ENCODE data around the gene GPA33. TPM values are rescaled to one million over a fixed set of nuclear protein-coding genes. Genes with fewer than 3 reads are reported as not detected.

Gene GPA33
- total RNA-seq, 1 donor, result not detected

DNA sequence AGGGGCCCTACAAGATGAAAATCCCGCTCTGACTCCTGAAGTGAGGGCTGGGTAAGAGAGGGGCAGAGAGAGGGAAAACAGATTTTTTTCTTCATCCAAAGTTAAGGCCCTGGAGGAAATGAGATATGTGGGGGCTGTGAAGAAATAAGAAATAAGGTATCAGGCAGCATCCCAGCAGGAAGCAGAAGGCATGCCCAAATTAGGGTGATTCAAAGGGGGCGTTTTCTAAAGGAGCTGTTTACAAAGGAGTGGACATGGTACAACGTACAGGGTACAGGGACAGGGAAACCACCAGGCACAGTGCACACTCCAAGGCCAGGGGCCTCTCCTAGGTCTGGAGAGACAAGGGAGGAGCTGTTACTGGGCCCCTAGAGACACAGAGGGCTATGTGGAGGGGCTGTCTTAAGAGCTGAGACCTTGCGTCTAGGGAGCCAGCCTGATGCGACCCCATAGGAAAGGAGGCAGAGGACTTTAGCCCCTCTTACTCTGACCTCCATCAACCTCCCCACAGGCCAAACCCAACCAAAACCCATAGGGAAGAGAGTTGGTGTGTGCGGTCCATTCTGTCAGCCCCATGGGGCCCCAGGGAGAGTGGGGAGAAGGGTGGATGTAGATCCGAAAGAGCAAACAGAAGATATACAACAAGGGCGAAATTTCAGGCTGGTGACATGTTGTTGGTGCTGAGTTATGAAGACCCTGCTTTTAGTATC, 42.3 kb upstream of the GPA33 start:
- Histone ChIP-seq H3K4me3 (ENCODE audit: insufficient read depth, low read length) (no peak overlapping the region), H3K4me1 (ENCODE audit: insufficient read depth, low read length) (no peaks in the 10 kb centered on the region), H3K4me2 (ENCODE audit: insufficient read depth, low read length) (no peak overlapping the region), H3K36me3 (ENCODE audit: insufficient read depth, low read length) (no peaks in the 10 kb centered on the region), H3K27ac (ENCODE audit: low read depth, low read length) (no peak overlapping the region), H2AFZ (ENCODE audit: low read length) (no peak overlapping the region), H3K9me3 (ENCODE audit: low read depth, low read length) (no peaks in the 10 kb centered on the region), H3K79me2 (ENCODE audit: insufficient read depth, low read length) (no peaks in the 10 kb centered on the region), H4K20me1 (ENCODE audit: insufficient read depth, low read length) (no peaks in the 10 kb centered on the region), H3K27me3 (ENCODE audit: insufficient read depth, low read length) (no peaks in the 10 kb centered on the region)
- DNase-seq (ENCODE audit: insufficient read length, low spot score, missing footprints), result no peak
- no peak for TF ChIP-seq CTCF (IDR thresholded peaks at IDR 0.05; ENCODE audit: extremely low read depth, low read depth, low read length)

DNA sequence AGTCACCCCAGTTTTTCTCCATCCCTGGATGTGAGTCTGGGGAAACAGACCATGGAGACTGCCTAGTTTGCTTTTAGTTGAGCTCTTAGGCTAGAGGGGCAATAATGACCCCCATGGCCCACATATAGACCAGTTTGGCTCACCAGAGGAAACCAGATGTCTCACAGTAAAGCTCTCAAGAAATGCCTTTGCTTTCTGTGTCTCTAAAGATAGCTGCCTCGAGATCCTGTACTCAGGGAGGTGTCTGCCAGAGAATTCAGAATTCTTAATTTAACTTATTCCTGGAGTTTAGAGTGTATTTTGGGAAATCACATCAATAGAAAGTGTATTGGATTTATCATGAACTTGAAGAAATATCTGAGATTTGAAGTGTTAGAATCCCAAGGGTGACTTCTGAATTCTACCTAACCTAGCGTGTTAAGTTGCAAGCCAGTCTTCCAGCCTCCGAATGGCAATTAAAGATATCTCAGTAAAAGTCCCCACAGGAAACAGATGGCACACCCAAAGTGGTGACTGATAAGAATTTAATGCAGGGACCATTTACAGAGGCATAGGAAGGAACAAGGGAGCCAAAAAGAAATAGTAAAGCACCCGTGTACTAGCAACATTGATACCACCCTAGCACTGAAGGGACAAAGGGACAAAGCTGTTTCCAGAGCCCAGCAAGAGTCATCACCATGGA, 40.8 kb upstream of the GPA33 start:
- Histone ChIP-seq H3K4me3 (ENCODE audit: insufficient read depth, low read length) (no peak overlapping the region), H3K9me3 (ENCODE audit: low read depth, low read length) (no peaks in the 10 kb centered on the region), H3K27ac (ENCODE audit: low read depth, low read length) (no peak overlapping the region), H2AFZ (ENCODE audit: low read length) (no peak overlapping the region), H3K36me3 (ENCODE audit: insufficient read depth, low read length) (no peaks in the 10 kb centered on the region), H3K4me2 (ENCODE audit: insufficient read depth, low read length) (no peak overlapping the region), H3K4me1 (ENCODE audit: insufficient read depth, low read length) (no peaks in the 10 kb centered on the region), H3K79me2 (ENCODE audit: insufficient read depth, low read length) (no peaks in the 10 kb centered on the region), H4K20me1 (ENCODE audit: insufficient read depth, low read length) (no peaks in the 10 kb centered on the region), H3K27me3 (ENCODE audit: insufficient read depth, low read length) (no peaks in the 10 kb centered on the region)
- DNase-seq (ENCODE audit: insufficient read length, low spot score, missing footprints), result no peak
- no peak for TF ChIP-seq CTCF (IDR thresholded peaks at IDR 0.05; ENCODE audit: extremely low read depth, low read depth, low read length)

DNA sequence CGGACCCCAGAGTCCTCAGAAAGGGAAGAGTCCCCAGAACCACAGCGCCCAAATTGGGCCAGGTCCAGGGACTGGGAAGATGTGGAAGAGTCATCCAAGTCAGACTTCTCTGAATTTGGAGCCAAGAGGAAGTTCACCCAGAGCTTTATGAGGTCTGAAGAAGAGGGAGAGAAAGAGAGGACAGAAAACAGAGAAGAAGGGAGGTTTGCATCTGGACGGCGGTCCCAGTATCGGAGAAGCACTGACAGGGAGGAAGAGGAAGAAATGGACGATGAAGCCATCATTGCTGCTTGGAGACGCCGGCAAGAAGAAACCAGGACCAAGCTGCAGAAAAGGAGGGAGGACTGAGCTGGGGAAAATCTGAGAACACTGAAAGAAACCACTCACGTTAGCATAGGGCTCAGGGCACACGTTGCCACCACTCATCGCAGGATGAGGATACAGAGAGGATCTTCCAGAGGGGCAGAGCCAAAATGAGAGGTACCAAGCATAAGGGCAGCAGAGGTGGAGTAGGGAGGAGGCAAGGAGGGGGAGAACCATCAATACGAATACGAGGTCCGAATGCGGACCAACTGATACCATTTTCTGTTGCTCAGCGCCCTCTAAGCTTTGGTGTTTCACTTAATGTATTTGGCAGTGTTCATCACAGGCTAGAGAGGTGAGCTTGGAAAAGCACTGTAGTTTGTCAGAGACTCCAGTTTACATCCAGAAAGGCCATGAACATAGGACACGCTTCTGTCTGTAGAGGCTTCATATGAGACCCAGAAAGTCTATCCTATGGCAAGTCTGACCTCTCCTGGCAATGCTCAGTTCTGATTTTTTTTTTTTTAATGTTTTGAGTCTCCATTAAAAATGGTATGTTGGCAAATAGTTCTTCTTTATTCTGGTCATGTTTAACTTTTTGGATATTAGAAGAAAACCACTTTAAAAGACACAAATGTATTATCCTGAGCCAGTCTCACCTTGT, 38.4 kb upstream of the GPA33 start:
- Histone ChIP-seq H4K20me1 (ENCODE audit: insufficient read depth, low read length) (no peaks in the 10 kb centered on the region), H3K4me1 (ENCODE audit: insufficient read depth, low read length) (no peaks in the 10 kb centered on the region), H2AFZ (ENCODE audit: low read length) (no peak overlapping the region), H3K36me3 (ENCODE audit: insufficient read depth, low read length) (no peaks in the 10 kb centered on the region), H3K79me2 (ENCODE audit: insufficient read depth, low read length) (no peaks in the 10 kb centered on the region), H3K27me3 (ENCODE audit: insufficient read depth, low read length) (no peaks in the 10 kb centered on the region), H3K4me3 (ENCODE audit: insufficient read depth, low read length) (no peak overlapping the region), H3K27ac (ENCODE audit: low read depth, low read length) (no peak overlapping the region), H3K9me3 (ENCODE audit: low read depth, low read length) (no peaks in the 10 kb centered on the region), H3K4me2 (ENCODE audit: insufficient read depth, low read length) (no peak overlapping the region)
- no peak for TF ChIP-seq CTCF (IDR thresholded peaks at IDR 0.05; ENCODE audit: extremely low read depth, low read depth, low read length)
- peak; percentile 75 for DNase-seq (ENCODE audit: insufficient read length, low spot score, missing footprints)
